VCaP (cell line): ENCODE measurements around the gene ARHGEF12.

ENCODE experiments used
- H3K27ac ChIP-seq: fragments of 450-650 bp; 2 replicates; pipeline ENCODE4 v1.5.1; 2017
- TF ChIP-seq, protein P1 (sequence below): fragments of 450-650 bp; conservative IDR thresholded peaks from 2 replicates; pipeline ENCODE4 v1.5.1; 2017; ENCODE audit warnings: mild to moderate bottlenecking, moderate library complexity

ARHGEF12 gene

DNA sequence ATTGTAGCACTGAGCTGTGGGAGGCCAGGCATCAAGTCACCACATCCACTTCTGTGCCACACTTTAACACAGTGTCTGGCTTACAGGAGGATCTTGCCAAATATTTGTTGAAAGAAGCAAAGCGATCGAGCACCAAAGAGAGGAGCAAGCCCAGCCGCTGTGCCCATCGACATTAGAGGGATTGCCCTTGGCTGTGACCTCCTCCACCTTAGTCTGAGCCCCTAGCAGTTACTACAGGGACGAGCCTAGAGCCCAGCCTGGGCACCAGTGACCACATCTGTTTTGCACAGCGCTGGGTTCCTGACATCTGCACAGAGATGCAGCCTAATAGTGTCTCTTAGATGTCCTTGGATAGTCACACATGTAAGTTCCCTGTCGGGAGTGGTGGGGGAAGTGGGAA is 193.0 kb downstream of the ARHGEF12 start:
- TF ChIP-seq, protein P1, sequence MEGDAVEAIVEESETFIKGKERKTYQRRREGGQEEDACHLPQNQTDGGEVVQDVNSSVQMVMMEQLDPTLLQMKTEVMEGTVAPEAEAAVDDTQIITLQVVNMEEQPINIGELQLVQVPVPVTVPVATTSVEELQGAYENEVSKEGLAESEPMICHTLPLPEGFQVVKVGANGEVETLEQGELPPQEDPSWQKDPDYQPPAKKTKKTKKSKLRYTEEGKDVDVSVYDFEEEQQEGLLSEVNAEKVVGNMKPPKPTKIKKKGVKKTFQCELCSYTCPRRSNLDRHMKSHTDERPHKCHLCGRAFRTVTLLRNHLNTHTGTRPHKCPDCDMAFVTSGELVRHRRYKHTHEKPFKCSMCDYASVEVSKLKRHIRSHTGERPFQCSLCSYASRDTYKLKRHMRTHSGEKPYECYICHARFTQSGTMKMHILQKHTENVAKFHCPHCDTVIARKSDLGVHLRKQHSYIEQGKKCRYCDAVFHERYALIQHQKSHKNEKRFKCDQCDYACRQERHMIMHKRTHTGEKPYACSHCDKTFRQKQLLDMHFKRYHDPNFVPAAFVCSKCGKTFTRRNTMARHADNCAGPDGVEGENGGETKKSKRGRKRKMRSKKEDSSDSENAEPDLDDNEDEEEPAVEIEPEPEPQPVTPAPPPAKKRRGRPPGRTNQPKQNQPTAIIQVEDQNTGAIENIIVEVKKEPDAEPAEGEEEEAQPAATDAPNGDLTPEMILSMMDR, result no peak
- no peak overlapping the region for H3K27ac ChIP-seq

DNA sequence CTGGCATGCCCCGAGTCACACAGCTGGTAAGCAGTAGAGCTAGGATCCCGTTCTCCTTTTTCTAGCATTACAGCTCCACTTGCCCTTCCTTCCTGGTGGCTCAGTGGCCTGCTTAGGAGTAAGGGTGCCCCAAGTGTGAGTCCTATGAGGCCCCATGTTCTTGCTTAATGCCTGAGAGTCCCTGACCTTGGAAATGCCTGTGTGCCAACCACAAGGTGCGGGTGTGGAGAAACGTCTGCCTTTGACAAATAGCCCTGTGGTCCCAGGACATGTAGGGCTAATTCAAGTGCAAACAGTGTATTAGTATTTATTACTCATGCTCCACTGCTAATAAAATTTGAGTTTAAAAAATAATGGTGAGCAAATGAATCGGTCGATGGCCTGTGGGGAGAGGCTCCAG is 193.7 kb downstream of the ARHGEF12 start:
- TF ChIP-seq, protein P1, result no peak

DNA sequence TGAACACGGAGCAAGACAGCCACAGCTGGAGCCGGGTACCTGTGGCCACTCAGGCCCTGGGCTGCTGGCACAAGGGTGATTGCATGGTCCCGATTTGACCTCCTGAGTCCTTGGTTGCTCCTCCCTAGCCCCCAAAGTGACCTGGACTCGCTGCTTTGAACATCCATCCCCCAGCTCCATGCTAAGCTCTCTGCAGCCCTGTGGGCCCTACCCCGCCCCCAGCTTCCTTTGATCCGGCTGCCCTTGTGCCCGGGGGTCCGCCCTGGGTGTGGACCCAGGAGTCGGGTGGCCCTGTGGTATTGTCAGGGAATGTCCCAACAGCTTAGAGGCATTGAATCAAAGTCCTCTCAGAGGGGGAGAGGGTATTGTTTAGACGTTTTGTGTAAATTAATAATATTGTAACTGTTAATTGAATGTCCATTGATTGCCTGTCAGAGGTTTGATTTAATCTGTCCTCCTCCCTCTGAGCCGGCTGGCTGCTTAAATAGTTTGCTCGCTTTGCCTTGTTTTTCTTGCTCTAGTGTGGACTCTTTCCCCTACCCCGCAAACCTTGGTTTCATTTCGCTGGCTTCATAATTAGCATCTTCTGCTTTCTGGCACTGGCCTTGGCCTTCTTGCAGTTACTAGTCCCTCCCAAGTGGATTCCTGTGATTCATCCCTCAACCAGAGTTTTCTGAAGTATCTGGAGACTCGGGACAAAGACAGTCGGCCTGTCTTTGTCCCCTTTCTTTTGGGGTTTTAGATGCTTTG is 196.0 kb downstream of the ARHGEF12 start:
- TF ChIP-seq, protein P1, result no peak

More for the DNA sequence above, 193.7 kb downstream of the ARHGEF12 start:
- no peak overlapping the region for H3K27ac ChIP-seq

DNA sequence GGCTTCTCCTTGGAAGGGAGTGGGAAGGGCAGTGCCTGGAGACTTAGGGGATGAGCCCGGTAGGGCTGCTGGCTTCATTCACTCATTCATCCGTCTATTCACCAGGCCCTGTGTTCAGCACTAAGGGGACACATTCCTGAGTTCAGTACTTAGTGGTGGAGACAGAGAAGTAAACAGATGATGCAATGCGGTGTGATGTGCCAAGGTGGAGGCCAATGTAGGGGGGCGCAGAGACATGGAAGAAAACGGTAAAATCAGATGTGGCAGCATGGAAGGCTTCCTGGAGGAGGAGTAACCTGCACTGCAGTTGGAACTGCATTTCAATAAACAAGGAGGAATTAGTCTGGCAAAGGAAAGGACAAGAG is 196.6 kb downstream of the ARHGEF12 start:
- H3K27ac ChIP-seq, result no peak overlapping the region
- TF ChIP-seq, protein P1, result no peak

More for the DNA sequence above, 196.0 kb downstream of the ARHGEF12 start:
- H3K27ac ChIP-seq, result no peak overlapping the region

DNA sequence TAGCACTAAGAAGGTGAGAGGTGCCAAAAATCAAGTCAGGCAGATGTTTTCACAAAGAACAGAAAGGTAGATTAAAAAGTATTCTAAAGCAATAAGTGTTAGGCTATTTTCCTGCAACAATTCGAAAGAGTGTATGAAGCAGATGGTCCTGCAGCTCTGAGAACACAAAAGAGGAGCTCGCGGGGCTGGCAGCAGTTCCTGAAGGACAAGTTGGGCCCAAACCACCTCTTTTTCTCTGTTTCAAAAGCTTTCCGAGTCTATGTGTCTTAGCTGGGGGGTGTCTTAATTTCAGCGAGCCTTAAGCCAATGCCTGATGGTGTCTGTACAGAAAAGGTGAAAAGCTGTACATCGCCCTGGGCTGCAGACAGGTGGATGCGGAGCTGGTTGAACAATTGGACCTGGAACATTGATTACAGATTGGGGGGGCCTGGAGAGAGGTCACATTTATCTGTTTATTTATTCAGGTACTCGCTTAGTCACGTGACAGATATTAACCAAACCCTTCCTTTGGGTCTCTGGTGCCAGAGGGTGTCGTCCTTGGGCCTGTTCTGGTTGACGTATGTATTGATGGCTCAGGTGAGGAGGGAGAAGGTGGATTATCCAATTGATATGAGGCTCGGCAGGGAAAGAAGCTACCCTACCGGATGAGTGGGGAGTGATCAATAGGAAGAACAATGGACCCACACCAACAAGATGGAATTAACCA is 200.0 kb downstream of the ARHGEF12 start:
- TF ChIP-seq, protein P1, result no peak
- H3K27ac ChIP-seq, result no peak overlapping the region

DNA sequence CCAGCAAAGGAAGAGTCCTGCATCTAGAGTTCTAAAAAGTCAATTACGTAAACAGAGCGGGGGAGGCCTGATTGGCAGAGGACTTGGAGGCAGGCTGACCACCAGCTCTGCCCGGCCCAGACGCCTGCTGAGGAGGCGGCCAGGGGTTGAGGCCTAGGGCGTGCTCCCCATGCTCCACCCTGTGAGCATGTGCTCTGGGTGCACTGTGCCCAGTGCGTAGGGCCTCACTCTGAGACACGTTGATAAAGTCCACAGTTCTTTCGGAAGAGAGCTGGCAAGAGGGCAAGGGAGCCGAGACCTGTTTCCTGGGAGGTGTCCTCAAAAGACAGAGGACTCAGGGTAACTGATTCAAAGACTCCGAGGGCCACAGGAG is 200.6 kb downstream of the ARHGEF12 start:
- TF ChIP-seq, protein P1, result no peak
- H3K27ac ChIP-seq, result no peak overlapping the region

DNA sequence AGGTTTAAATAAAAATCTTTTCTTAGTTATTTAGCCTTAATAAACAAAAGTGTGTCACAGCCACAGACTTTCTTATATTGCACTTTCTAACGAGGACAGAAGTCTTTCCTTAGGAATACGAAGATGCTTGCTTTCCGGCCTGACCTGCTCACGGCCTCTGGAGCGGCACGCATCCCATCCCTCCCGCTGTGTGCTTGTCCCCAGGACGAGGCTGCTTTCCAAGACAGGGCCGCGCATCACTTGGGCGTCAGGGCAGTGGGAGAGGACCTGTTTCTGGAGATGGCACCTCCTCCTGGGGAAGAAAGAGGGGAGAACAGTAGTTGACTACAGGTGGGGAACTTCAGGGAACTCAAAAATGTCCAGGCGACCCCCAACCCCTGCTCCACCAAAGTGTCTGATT is 201.8 kb downstream of the ARHGEF12 start:
- TF ChIP-seq, protein P1, result no peak
- H3K27ac ChIP-seq, result no peak overlapping the region
